K562 (cell line): ENCODE results near the gene DPEP1. TPM values are rescaled to one million over a fixed set of nuclear protein-coding genes. Genes with fewer than 3 reads are reported as not detected.

Source experiments
- ATAC-seq: fragments of 200-7000 bp; cut with Tn5 transposase; 3 replicates; pipeline ENCODE4 v1.9.1; 2020; ENCODE audit warnings: moderate library complexity
- BruUV-seq: library from RNA; stranded (reverse); fragments of 400-500 nt; replicated peaks from 2 replicates; lab custom pipeline; 2021; lab: Mats Ljungman, UMichigan
- CTCF ChIA-PET: fragments of 300-600 bp; formaldehyde crosslinking; extraction: SDS; loops from one replicate; lab custom pipeline; 2021; ENCODE audit warnings: low intra/inter-chr PET ratio; lab: Yijun Ruan, JAX
- POLR2A ChIA-PET: fragments of 300-600, 350-650 bp; sonication (Branson Sonifier 250); formaldehyde crosslinking; extraction: SDS; loops from one replicate; lab custom pipeline; 2021; ENCODE audit warnings: antibody characterized with exemption, inconsistent platforms; lab: Yijun Ruan, JAX
- DNase-seq, 4 experiments: peaks; one replicate each; pipeline versions ENCODE4 v3.0.0 to v3.0.0-alpha.2; 2011 to 2018; ENCODE audit warnings: low spot score in 3 of 4, mixed read lengths in 3 of 4; ENCODE audit errors: extremely low read depth in 1 of 4
- FAIRE-seq: peaks from 2 replicates; lab custom pipeline; 2011; peaks lifted over from hg19 to GRCh38; lab: Jason Lieb, UNC
- H2AFZ ChIP-seq: 2 replicates; pipeline ENCODE4 v1.6.0; 2011; ENCODE audit warnings: low read depth, low read length, control low read depth, inconsistent platforms
- H3K27ac ChIP-seq: fragments of 200-600 bp; 3 replicates; pipeline ENCODE4 v1.8.0; 2011; ENCODE audit warnings: low read depth, mild to moderate bottlenecking, control low read depth, inconsistent platforms, low read length, moderate library complexity, mixed read lengths; ENCODE audit errors: extremely low read depth
- H3K27me3 ChIP-seq, 2 experiments: fragments of 300-600 bp in 1 of 2; 2 replicates in 1 of 2; 3 replicates in 1 of 2; pipeline versions ENCODE4 v1.6.0 to v1.8.0; 2011; ENCODE audit warnings: inconsistent platforms in 2 of 2, low read length in 2 of 2, mild to moderate bottlenecking in 1 of 2, mixed read lengths in 1 of 2, moderate library complexity in 1 of 2; ENCODE audit not compliant: control insufficient read depth in 2 of 2, insufficient read depth in 2 of 2
- H3K36me3 ChIP-seq: fragments of 300-600 bp; 3 replicates; pipeline ENCODE4 v1.8.0; 2011; ENCODE audit warnings: mild to moderate bottlenecking, low read length, inconsistent platforms; ENCODE audit not compliant: control insufficient read depth, insufficient read depth
- H3K4me1 ChIP-seq, 2 experiments: fragments of 200-600 bp in 1 of 2; replicated peaks in 1 of 2; 2 replicates in 1 of 2; 3 replicates in 1 of 2; pipeline versions ENCODE4 v1.5.1 to v1.8.0; 2011; ENCODE audit warnings: inconsistent platforms in 2 of 2, low read length in 2 of 2, mild to moderate bottlenecking in 1 of 2, mixed read lengths in 1 of 2, moderate library complexity in 1 of 2; ENCODE audit not compliant: control insufficient read depth in 2 of 2, insufficient read depth in 2 of 2
- H3K4me2 ChIP-seq: 2 replicates; pipeline ENCODE4 v1.6.1; 2011; ENCODE audit warnings: low read length, control low read depth, inconsistent platforms, mixed read lengths; ENCODE audit not compliant: insufficient read depth
- H3K4me3 ChIP-seq: fragments of 200-600 bp; sonication (generic), shearing (Covaris generic); 2 replicates; pipeline ENCODE4 v1.5.1; 2016; ENCODE audit warnings: control low read depth, inconsistent platforms
- H3K79me2 ChIP-seq: fragments of 200-600 bp; 3 replicates; pipeline ENCODE4 v1.8.0; 2011; ENCODE audit warnings: low read length, inconsistent platforms; ENCODE audit not compliant: control insufficient read depth, insufficient read depth
- H3K9ac ChIP-seq, 2 experiments: 2 replicates each; pipeline versions ENCODE4 v1.6.0 to v1.6.1; 2011; ENCODE audit warnings: low read depth in 2 of 2, low read length in 2 of 2, control low read depth in 1 of 2, inconsistent platforms in 1 of 2, mild to moderate bottlenecking in 1 of 2, mixed read lengths in 1 of 2; ENCODE audit not compliant: insufficient read depth in 1 of 2
- H3K9me1 ChIP-seq: one replicate; pipeline ENCODE4 v1.6.0; 2011; ENCODE audit warnings: inconsistent platforms, mild to moderate bottlenecking, low read length, moderate library complexity; ENCODE audit not compliant: control insufficient read depth, insufficient read depth
- H3K9me3 ChIP-seq: replicated peaks from 2 replicates; pipeline ENCODE4 v1.5.1; 2011; ENCODE audit warnings: low read depth, low read length, inconsistent platforms; ENCODE audit not compliant: control insufficient read depth, insufficient read depth
- H4K20me1 ChIP-seq: replicated peaks from 2 replicates; pipeline ENCODE4 v1.6.1; 2011; ENCODE audit warnings: low read length, inconsistent platforms, mixed read lengths; ENCODE audit not compliant: control insufficient read depth, insufficient read depth
- KLF16 ChIP-seq: IDR thresholded peaks from 2 replicates; pipeline ENCODE4 v1.6.1; 2016; ENCODE audit warnings: antibody characterized with exemption
- STAG1 ChIP-seq: sonication (generic); formaldehyde crosslinking; IDR thresholded peaks from 2 replicates; pipeline ENCODE4 v1.5.0; 2020; ENCODE audit warnings: missing genetic modification reagents, borderline replicate concordance
- ZFP36 ChIP-seq: fragments of 150-350 bp; IDR thresholded peaks from 2 replicates; pipeline ENCODE4 v1.6.1; 2018; ENCODE audit warnings: low read length, low read depth; ENCODE audit not compliant: partially characterized antibody
- ZNF217 ChIP-seq: sonication (generic); formaldehyde crosslinking; IDR thresholded peaks from 2 replicates; pipeline ENCODE4 v1.8.0; 2022; ENCODE audit warnings: mild to moderate bottlenecking, missing genetic modification reagents
- WGBS: fragments of 100-300 bp; shearing (Covaris generic); methylation state at CpG from one replicate; pipeline ENCODE4 v1.1.6; 2016; ENCODE audit warnings: low coverage, mixed read lengths; ENCODE audit not compliant: insufficient coverage; ENCODE audit errors: missing lambda C conversion rate; 5-methylcytosine and 5-hydroxymethylcytosine counted together
- in situ Hi-C: fragments of 300-500 bp; cut with MboI; formaldehyde crosslinking; loops from 4 replicates; pipeline ENCODE4 v1.15.0; 2018; ENCODE audit warnings: inconsistent platforms, mixed read lengths
- intact Hi-C: fragments of 100-400 bp; cut with micrococcal nuclease; formaldehyde crosslinking; loops from 2 replicates; pipeline ENCODE4 v1.14.2; 2022
- polyA plus RNA-seq, 8 experiments: library from polyadenylated mRNA; depleted of rRNA in 4 of 8; stranded (reverse) in 5 of 8; unstranded in 3 of 8; fragments of >200 nt; fragmentation: Nextera tagmentation in 2 of 8; fragmentation: Illumina TruSeq in 1 of 8; extraction: Ambion mirVana in 2 of 8; extraction: Trizol in 1 of 8; gene quantifications; 2 replicates each; pipeline versions ENCODE4 v1.2.1 to v1.2.3, GENCODE V29; 2011 to 2014; ENCODE audit warnings: inconsistent platforms in 1 of 8, missing spikeins in 1 of 8
- total RNA-seq, 7 experiments: library from RNA; depleted of rRNA in 6 of 7; stranded (reverse); fragments of >200 nt in 6 of 7; fragmentation: Illumina TruSeq in 2 of 7; extraction: Trizol in 2 of 7; gene quantifications; 2 replicates each; pipeline versions ENCODE4 v1.2.1 to v1.2.3, GENCODE V29; 2011 to 2021; ENCODE audit warnings: low replicate concordance in 1 of 7
- TF ChIP-seq, protein P1 (sequence below): sonication (generic); formaldehyde crosslinking; IDR thresholded peaks from 2 replicates; pipeline ENCODE4 v1.9.0; 2022; ENCODE audit warnings: mild to moderate bottlenecking, missing genetic modification reagents

Gene DPEP1
- total and polyA plus RNA-seq, 9 of the 15 experiments (the other 6 are each of a cell fraction or from before 2014, with no cell fraction given), result 0.14 to 0.31 (median 0.20) TPM; not detected in 6

DNA sequence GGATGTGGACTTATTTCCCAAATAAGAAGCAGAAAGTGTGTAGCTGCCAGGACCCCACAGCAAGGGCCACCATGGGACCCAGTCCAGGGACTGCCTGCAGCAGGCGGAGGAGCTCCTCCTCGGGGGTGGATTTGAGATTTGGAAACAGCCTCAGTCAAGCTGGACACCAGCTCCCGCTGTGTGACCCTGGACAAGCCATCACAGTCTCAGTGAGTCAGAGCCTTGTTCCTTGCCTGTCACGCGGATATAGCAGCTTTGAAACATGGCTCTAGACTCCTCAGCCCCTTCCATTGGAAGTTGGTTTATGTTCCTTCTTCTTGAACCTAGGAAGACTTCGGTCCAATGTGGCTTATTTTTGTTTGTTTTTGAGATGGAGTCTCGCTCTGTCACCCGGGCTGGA lies 12.5 kb upstream of the DPEP1 start:
- ChIA-PET CTCF (no interaction called here), POLR2A (interaction anchor here (0.7 to 2.1 kb wide), 2 partner anchors 9 to 41 kb away, joined by 4 read pairs; no protein-coding TSS in a partner anchor)
- BruUV-seq, result no TSS peak
- no peaks in the 10 kb centered on the region for H3K9me1 ChIP-seq
- in situ Hi-C loops (no loop called here), intact Hi-C loops (loop anchor here (5.0 kb wide), 1 partner anchor 36 kb away; no protein-coding TSS in a partner anchor)
- no peak overlapping the region for H3K27ac ChIP-seq
- H3K36me3 ChIP-seq, result peaks cover 6% of the 10 kb centered on the region; the same call in 2 of the 3 replicates
- no peak for TF ChIP-seq STAG1 (CRISPR knock-in tag)
- TF ChIP-seq ZFP36, result peak; percentile 30
- DNase-seq, result no peak
- H3K4me2 ChIP-seq, result no peak overlapping the region
- no peak overlapping the region for H3K9ac ChIP-seq
- peaks cover 0 to 62% of the 10 kb centered on the region in 2 experiments; a peak in 3 of 5 replicates for H3K4me1 ChIP-seq
- 20% methylated on average over 8 of the region's 8 CpGs for WGBS
- ATAC-seq, result no peak; the same call in 1 of the 3 replicates
- peak; percentile 65 for FAIRE-seq
- 0 out of 2 replicates have a peak, but pooled peaks cover 5% of the 10 kb centered on the region for H4K20me1 ChIP-seq
- H3K9me3 ChIP-seq, result no peaks in the 10 kb centered on the region
- no peak overlapping the region for H2AFZ ChIP-seq
- H3K4me3 ChIP-seq, result no peak overlapping the region
- no peaks in the 10 kb centered on the region for H3K79me2 ChIP-seq
- no peaks in the 10 kb centered on the region for H3K27me3 ChIP-seq

DNA sequence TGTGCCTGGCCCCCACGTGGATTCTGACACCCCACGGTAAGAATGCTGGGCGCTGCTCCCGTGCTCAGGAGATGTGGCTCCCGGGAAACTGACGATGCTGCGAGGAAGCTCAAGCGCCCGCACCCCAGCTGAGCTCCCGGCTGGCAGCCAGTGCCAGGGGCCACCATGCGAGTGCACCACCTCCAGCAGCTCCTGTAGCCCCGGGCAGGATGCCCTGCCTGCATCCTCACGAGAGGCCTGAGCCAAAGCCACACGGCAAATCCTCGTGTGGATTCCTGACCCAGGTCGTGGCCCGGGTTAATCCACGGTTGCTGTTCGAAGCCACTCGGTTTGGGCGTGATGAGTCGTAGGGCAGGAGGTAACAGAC lies 11.6 kb upstream of the DPEP1 start:
- Histone ChIP-seq H3K9ac (no peak overlapping the region), H3K4me2 (no peak overlapping the region), H3K4me1 (peaks cover 0 to 55% of the 10 kb centered on the region in 2 experiments; a peak in 3 of 5 replicates), H3K27ac (no peak overlapping the region), H3K9me1 (no peaks in the 10 kb centered on the region), H3K79me2 (no peaks in the 10 kb centered on the region), H4K20me1 (0 out of 2 replicates have a peak, but pooled peaks cover 5% of the 10 kb centered on the region), H3K9me3 (no peaks in the 10 kb centered on the region), H3K4me3 (no peak overlapping the region), H3K36me3 (no peaks in the 10 kb centered on the region), H2AFZ (no peak overlapping the region), H3K27me3 (no peaks in the 10 kb centered on the region)
- ChIA-PET POLR2A (interaction anchor here (0.6 to 1.0 kb wide), 3 partner anchors 10 to 218 kb away, joined by 3 to 4 read pairs (median 3); no protein-coding TSS in a partner anchor), CTCF (no interaction called here)
- no TSS peak for BruUV-seq
- FAIRE-seq (no peak), ATAC-seq (no peak), DNase-seq (no peak)
- intact Hi-C loops (loop anchor here (5.0 kb wide), 1 partner anchor 35 kb away; no protein-coding TSS in a partner anchor), in situ Hi-C loops (no loop called here)
- TF ChIP-seq KLF16, result no peak
- TF ChIP-seq, protein P1, sequence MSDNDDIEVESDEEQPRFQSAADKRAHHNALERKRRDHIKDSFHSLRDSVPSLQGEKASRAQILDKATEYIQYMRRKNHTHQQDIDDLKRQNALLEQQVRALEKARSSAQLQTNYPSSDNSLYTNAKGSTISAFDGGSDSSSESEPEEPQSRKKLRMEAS, result 0 out of 2 replicates have a peak, but pooled peaks have one; percentile 6
- no peak for TF ChIP-seq ZNF217
- WGBS, result 30% methylated on average over 22 of the region's 22 CpGs
